Stomach (tissue), 4 donors: ENCODE results near the gene GNB1L.

Experiments
- CTCF ChIP-seq, 7 experiments: fragments of 450-650 bp in 4 of 7; fragments of 200-600 bp in 3 of 7; sonication (generic) in 3 of 7; IDR thresholded peaks; one replicate each; pipeline ENCODE4 v1.5.1; 2016 to 2019; ENCODE audit warnings: antibody characterized with exemption in 7 of 7, control low read depth in 2 of 7, mild to moderate bottlenecking in 1 of 7
- POLR2A ChIP-seq, 4 donors: fragments of 450-650 bp; IDR thresholded peaks; one replicate each; pipeline ENCODE4 v1.6.1; 2016; ENCODE audit warnings: antibody characterized with exemption in 4 of 4, control low read depth in 2 of 4, mild to moderate bottlenecking in 1 of 4, moderate library complexity in 1 of 4

DNA sequence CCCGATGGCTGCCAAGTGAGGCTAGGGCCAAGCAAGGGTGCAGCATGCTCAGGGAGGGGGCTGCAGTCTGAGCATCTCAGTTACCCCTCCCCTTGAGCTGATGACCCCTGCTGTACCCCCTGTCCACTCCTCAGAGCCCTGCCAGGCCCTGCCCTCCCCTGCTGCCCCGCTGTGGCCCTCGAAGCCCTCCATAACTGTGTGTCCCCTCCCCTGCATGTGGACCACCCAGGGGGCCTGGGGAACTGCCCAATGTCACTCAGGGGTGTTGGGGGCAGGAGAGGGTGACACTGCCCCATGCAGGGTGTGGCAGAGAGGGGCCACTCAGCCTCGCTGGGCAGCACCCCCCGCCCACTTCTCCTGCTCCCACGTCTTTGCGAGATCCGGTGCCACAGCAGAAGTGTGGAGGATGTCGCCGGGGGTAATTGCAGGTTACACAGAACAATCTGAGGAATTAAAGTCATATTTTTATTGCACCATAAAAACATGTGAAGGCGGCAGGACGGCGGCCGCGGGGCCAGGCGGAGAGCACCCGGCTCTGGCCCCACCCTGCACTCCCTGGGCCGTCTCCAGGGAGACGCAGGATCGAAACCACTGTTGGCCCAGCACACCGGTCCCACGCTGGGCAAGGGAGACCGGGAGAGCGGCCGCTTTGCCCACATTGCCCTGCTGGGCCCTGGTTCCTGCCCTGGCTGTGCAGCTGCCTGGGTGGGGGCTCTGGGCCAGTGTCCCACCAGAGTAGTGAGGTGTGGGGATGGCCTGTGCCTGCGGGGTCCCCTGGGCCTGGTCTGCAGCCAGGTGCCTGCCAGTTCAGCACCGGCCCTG is 18.7 kb upstream of the GNB1L start:
- TF ChIP-seq CTCF (IDR thresholded peaks at IDR 0.05), result no peak
- no peak for TF ChIP-seq POLR2A (IDR thresholded peaks at IDR 0.05)
